OCI-LY3 (cell line): ENCODE data around the gene BLM.

ENCODE experiments used
- CTCF ChIP-seq: fragments of 200-600, 300-600 bp; sonication (generic); IDR thresholded peaks from 2 replicates; pipeline ENCODE4 v1.5.1; 2014; ENCODE audit warnings: antibody characterized with exemption, low read length, low read depth
- EZH2phosphoT487 ChIP-seq: fragments of 200-600 bp; shearing (Covaris generic); IDR thresholded peaks from 2 replicates; pipeline ENCODE4 v1.6.1; 2018; ENCODE audit warnings: antibody characterized with exemption, mixed run types, low read depth

- no peak for TF ChIP-seq CTCF
- no peak for TF ChIP-seq EZH2phosphoT487
Observed at GRCh38 chr15:90751300-90751825, 34.2 kb downstream of the BLM start.
